Adrenal gland (tissue), 5 donors: ENCODE measurements around the gene SMCHD1.

Source experiments
- POLR2A ChIP-seq, 2 donors: fragments of 450-650 bp; IDR thresholded peaks; one replicate each; pipeline ENCODE4 v1.6.1; 2017; ENCODE audit warnings: antibody characterized with exemption in 2 of 2, mild to moderate bottlenecking in 2 of 2, moderate library complexity in 1 of 2
- TF ChIP-seq, protein P1 (sequence below), 6 experiments: fragments of 450-650 bp in 4 of 6; fragments of 200-600 bp in 2 of 6; sonication (generic) in 1 of 6; IDR thresholded peaks; 1 replicate in 5 of 6; 2 replicates in 1 of 6; pipeline versions ENCODE4 v1.5.1 to v1.8.0; 2016 to 2021; ENCODE audit warnings: antibody characterized with exemption in 6 of 6, mild to moderate bottlenecking in 2 of 6, moderate library complexity in 1 of 6
- donor health status: DM: no; HTN: no; CAD: no.

DNA sequence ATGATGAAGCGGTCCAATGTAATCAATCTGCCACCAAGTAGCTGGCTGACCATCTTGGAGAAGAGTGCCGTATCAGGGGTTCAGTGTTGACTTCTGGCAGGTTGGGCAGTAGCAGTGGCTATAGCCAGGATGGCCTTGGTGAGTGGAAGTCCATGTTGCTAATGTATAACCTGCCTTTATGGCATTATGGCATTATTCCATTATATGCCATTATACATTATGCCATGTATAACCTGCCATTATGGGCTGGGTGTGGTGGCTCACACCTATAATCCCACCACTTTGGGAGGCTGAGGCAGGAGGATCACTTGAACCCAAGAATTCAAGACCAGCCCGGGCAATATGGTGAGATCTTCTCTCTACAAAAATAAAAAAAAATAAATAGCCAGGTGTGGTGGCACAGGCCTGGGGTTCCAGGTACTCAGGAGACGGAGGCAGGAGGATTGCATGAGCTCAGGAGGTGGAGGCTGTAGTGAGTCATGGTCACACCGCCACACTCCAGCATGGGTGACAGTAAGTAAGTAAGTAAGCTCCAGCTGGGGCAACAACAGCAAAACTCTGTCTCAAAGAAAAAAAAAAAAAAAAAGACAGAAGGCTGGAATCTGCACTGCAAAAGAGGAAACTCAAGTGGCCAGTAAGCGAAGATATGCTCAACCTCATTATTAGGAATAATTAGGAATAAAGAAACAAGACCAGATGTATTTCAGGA, 166.8 kb downstream of the SMCHD1 start:
- TF ChIP-seq, protein P1, sequence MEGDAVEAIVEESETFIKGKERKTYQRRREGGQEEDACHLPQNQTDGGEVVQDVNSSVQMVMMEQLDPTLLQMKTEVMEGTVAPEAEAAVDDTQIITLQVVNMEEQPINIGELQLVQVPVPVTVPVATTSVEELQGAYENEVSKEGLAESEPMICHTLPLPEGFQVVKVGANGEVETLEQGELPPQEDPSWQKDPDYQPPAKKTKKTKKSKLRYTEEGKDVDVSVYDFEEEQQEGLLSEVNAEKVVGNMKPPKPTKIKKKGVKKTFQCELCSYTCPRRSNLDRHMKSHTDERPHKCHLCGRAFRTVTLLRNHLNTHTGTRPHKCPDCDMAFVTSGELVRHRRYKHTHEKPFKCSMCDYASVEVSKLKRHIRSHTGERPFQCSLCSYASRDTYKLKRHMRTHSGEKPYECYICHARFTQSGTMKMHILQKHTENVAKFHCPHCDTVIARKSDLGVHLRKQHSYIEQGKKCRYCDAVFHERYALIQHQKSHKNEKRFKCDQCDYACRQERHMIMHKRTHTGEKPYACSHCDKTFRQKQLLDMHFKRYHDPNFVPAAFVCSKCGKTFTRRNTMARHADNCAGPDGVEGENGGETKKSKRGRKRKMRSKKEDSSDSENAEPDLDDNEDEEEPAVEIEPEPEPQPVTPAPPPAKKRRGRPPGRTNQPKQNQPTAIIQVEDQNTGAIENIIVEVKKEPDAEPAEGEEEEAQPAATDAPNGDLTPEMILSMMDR (IDR thresholded peaks at IDR 0.05), result no peak
- no peak for TF ChIP-seq POLR2A (IDR thresholded peaks at IDR 0.05)
